Suppressor macrophage treated with lipopolysaccharide for 4 hours (primary cell): ENCODE results near the gene AK9.
"Not testable (repeated sequence)": the region's sequence is repeated elsewhere in the genome, so short reads cannot be mapped to it uniquely, and the experiment has no call there.

Source experiments
- DNase-seq: peaks from one replicate; pipeline ENCODE4 v3.0.0-alpha.2; 2020

Gene AK9

GRCh38 chr6:109477184-109477583 lies 213.8 kb downstream of the AK9 start:
- DNase-seq: no peak

DNA sequence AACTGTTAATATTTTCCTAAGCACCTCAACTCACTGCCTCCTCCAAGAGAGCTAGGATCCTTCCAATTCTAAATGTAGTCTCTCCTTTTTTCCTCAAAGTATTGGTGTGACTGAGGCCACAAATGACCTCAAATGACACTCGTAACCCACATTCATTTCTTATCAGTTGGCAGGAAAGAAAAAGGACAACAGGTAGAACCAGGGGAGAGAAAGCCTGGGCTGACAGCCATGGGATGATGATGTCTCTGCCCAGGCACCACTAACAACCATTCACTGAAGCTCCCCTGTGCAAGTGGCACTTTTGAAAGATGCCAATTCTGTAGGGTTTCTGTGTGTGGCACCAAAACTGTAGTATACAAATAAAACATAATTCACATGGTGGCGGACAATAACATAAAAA lies 215.4 kb downstream of the AK9 start:
- DNase-seq: no peak

- DNase-seq: no peak
These were observed 216.0 kb downstream of the AK9 start for GRCh38 chr6:109474995-109475394.

- DNase-seq: no peak
These were observed 217.9 kb downstream of the AK9 start for GRCh38 chr6:109473120-109473519.

GRCh38 chr6:109472132-109472995 lies 218.6 kb downstream of the AK9 start:
- DNase-seq: no peak

GRCh38 chr6:109471105-109471810 lies 219.7 kb downstream of the AK9 start:
- no peak for DNase-seq

- DNase-seq: no peak
These were observed 221.3 kb downstream of the AK9 start for GRCh38 chr6:109469591-109470189.

- no peak for DNase-seq
These were observed 223.3 kb downstream of the AK9 start for GRCh38 chr6:109467696-109468095.

- DNase-seq: no peak
These were observed 224.6 kb downstream of the AK9 start for GRCh38 chr6:109466212-109466923.

GRCh38 chr6:109465772-109466171 lies 225.2 kb downstream of the AK9 start:
- no peak for DNase-seq

GRCh38 chr6:109461733-109462526 lies 229.1 kb downstream of the AK9 start:
- DNase-seq: no peak

GRCh38 chr6:109461205-109461604 lies 229.8 kb downstream of the AK9 start:
- not testable (repeated sequence) for DNase-seq

DNA sequence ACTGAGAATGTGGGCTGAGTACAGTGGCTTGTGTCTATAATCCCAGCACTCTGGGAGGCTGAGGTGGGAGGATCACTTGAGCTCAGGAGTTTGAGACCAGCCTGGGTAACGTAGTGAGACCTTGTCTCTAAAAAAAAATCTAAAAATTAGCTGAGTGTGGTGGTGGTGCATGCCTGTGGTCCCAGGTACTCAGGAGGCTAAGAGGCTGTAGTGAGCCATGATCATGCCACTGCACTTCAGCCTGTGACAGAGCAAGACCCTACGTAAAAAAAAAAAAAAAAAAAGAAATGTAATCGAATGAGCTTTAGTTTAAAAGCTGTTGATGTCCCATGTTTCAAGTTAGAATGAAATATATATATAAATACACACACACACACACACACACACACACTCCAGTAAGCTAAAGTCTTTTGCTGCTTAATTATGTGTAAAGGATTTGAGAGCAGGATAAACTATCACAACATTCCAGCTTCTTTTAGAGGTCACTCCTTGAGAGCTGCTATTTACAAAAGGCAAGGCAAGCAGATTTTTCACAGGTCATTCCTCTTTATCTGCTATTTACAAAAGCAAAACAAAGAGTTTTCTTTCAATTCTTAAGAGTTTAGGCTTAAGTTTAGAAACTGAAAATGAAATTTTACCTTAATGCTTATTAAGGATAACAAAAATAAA lies 230.7 kb downstream of the AK9 start:
- DNase-seq: no peak

DNA sequence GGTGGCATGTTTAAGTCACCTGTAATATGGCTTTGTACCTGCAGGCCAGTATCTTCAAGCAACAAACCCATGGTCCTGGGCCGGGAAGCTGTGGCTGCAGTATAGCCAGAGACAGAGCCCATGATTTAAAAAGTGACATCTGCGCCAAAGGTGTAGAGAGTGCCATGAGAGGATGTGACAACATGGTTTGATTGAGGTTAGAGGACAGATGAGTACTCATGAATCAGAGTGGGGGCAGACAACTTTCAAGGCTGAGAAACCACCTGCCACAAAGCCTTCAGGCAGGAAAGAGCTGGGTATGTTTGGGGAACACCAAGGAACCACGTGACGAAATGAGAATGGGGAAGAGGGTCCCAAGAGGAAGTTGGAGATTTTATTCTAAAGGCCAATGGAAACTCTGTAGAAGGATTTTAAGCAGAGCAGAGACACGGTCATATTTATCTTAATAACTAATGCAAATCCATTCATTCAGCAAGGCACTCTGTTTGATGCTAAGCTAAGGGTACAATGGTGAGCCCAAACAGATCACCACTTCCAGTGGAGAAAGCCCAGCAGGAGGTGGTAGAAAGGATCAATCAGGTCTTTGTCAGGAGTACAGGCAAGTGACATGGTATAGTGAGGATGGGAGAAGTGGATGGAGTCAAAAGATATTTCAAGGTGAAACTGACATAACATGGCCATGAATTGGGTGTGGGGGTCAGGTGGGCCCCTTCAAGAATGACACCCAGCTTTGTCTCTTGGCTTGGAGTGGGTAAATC lies 232.0 kb downstream of the AK9 start:
- peak; percentile 72 for DNase-seq

GRCh38 chr6:109457562-109457996 lies 233.4 kb downstream of the AK9 start:
- no peak for DNase-seq

DNA sequence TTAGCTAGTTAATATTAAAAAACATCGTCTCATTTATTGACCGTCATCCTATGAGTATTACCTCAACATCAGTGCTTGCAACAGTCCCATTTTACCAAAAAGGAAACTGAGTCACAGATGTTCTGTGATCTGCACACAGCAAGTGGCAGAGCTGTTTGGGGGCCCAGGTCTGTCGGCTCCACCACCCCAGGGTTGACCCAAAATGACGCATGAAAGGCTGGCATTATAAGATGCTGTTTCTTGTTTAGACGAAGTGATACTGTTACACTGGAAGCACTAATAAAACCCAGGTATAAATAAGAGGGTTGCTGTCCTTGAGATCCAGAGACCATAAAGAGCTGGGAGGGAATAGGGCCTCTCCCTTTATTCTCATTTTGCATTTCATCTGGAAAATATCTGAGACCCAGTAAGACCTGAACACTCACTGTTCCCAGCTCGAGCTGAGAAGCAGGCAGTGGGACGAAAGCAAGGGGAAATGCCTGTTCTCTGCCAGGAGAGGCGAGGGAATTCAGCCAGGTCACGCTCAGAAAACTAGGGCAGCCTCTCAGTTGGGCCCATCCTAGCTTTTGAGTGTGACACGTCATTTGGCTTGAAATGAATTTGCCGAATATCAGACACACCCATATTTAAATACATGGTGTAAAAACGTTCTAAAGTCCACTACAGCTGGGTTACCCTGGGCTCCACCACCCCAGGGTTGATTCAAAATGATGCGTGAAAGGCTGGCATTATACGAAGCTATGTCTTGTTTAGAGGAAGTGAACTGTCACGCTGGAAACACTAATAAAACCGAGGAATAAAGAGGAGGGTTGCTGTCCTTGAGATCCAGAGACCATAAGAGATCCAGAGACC lies 234.1 kb downstream of the AK9 start:
- DNase-seq: no peak

GRCh38 chr6:109456111-109456583 lies 234.9 kb downstream of the AK9 start:
- no peak for DNase-seq

GRCh38 chr6:109455437-109456110 lies 235.4 kb downstream of the AK9 start, which contains the start of gene MICAL1:
Gene MICAL1 (minus strand): TSS chr6:109455772. CDS start chr6:109454196, 1,576 bp downstream.
- peak; percentile 79 for DNase-seq
